ENCODE results near the gene PRUNE1. TPM values are rescaled to one million over a fixed set of nuclear protein-coding genes. Genes with fewer than 3 reads are reported as not detected.
A peak's percentile ranks its signal among the peaks of the same experiment; 100 is the strongest.

Gene PRUNE1
- total RNA-seq, 1 experiment from 2014 or later, result 30.7 TPM

GRCh38 chr1:151035167-151035566, 26.9 kb downstream of the PRUNE1 start:
- TF ChIP-seq CTCF (conservative IDR thresholded peaks at IDR 0.05) (no peak), EZH2 (IDR thresholded peaks at IDR 0.05; ENCODE audit: low read depth) (no peak)
- DNase-seq, result no peak
- no peak overlapping the region for H3K4me3 ChIP-seq
- no peak overlapping the region for H2AFZ ChIP-seq
- no peaks in the 10 kb centered on the region; the same call in 1 of the 2 replicates for H3K36me3 ChIP-seq (ENCODE audit: low read depth)
- H3K4me2 ChIP-seq, result no peak overlapping the region
- no peaks in the 10 kb centered on the region for H3K79me2 ChIP-seq (ENCODE audit: low read depth)
- peaks cover 12% of the 10 kb centered on the region for H3K4me1 ChIP-seq (replicated peaks; ENCODE audit: insufficient read depth)
- H3K27me3 ChIP-seq (ENCODE audit: insufficient read depth, low read depth), result no peaks in the 10 kb centered on the region
- no peaks in the 10 kb centered on the region for H3F3A ChIP-seq (ENCODE audit: insufficient read depth, low read depth)
- H3K9me3 ChIP-seq (ENCODE audit: insufficient read depth, low read depth), result no peaks in the 10 kb centered on the region
- no peaks in the 10 kb centered on the region for H4K20me1 ChIP-seq (ENCODE audit: insufficient read depth)
- ChIA-PET POLR2A (ENCODE audit: unreplicated experiment) (interaction anchor here (0.6 kb wide), 1 partner anchor 247 kb away, joined by 3 read pairs; no protein-coding TSS in a partner anchor), CTCF (interaction anchor here (0.5 kb wide), 1 partner anchor 311 kb away, joined by 4 read pairs; no protein-coding TSS in a partner anchor)
- BruUV-seq (replicated peaks), result no TSS peak
- no peaks in the 10 kb centered on the region for H3K9me2 ChIP-seq (ENCODE audit: insufficient read depth)
- intact Hi-C loops (cut with micrococcal nuclease; ENCODE audit: unreplicated experiment), result no loop called here
- H3K27ac ChIP-seq, result no peak overlapping the region

DNA sequence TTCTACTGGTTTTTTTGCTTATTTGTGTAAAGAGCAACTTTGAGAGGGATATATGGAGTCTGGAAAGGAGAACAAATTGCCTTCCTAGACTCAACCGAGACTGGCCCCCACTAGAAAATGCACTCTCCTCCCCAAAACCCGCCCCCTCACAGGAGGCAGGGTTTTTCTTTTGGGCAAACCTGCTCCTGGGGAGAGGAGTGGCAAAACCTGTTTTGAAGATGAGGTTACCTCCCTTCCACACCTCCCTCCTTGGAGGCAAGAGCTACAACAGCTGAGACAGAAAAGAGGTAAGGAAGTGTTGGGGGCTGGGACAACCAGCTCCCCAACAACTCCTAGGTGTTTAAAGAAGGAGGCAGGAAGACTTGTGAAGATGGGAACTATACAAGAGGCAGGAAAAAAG, 28.1 kb downstream of the PRUNE1 start, which contains the start of gene BNIPL:
TSS of gene BNIPL (plus strand) at position 231 of the 400 bp plus-strand sequence. CDS start at position 371, 140 bp downstream.
- intact Hi-C loops (cut with micrococcal nuclease; ENCODE audit: unreplicated experiment), result no loop called here
- peak; percentile 41 to 53 for DNase-seq
- no peaks in the 10 kb centered on the region for H3K27me3 ChIP-seq (ENCODE audit: insufficient read depth, low read depth)
- H3K79me2 ChIP-seq (ENCODE audit: low read depth), result no peaks in the 10 kb centered on the region
- H3K27ac ChIP-seq, result no peak within 1 kb of the TSS
- ChIA-PET CTCF (interaction anchor here (1.2 kb wide), 1 partner anchor 215 kb away, joined by 4 read pairs; no protein-coding TSS in a partner anchor), POLR2A (ENCODE audit: unreplicated experiment) (interaction anchor here (0.6 to 0.7 kb wide), 4 partner anchors 20 to 139 kb away, joined by 3 to 5 read pairs (median 4); partner anchors contain the start of gene MINDY1)
- no peaks in the 10 kb centered on the region for H3F3A ChIP-seq (ENCODE audit: insufficient read depth, low read depth)
- no peaks in the 10 kb centered on the region for H3K9me3 ChIP-seq (ENCODE audit: insufficient read depth, low read depth)
- no peaks in the 10 kb centered on the region for H3K36me3 ChIP-seq (ENCODE audit: low read depth)
- H4K20me1 ChIP-seq (ENCODE audit: insufficient read depth), result no peaks in the 10 kb centered on the region
- no peak within 1 kb of the TSS for H2AFZ ChIP-seq
- peak within 1 kb of the TSS; percentile 24 for H3K4me2 ChIP-seq
- no peak within 1 kb of the TSS for H3K4me3 ChIP-seq
- peaks cover 12% of the 10 kb centered on the region for H3K4me1 ChIP-seq (replicated peaks; ENCODE audit: insufficient read depth)
- BruUV-seq (replicated peaks), result no TSS peak
- TF ChIP-seq CTCF (conservative IDR thresholded peaks at IDR 0.05), result no peak
- no peak for TF ChIP-seq EZH2 (IDR thresholded peaks at IDR 0.05; ENCODE audit: low read depth)
- H3K9me2 ChIP-seq (ENCODE audit: insufficient read depth), result no peaks in the 10 kb centered on the region

DNA sequence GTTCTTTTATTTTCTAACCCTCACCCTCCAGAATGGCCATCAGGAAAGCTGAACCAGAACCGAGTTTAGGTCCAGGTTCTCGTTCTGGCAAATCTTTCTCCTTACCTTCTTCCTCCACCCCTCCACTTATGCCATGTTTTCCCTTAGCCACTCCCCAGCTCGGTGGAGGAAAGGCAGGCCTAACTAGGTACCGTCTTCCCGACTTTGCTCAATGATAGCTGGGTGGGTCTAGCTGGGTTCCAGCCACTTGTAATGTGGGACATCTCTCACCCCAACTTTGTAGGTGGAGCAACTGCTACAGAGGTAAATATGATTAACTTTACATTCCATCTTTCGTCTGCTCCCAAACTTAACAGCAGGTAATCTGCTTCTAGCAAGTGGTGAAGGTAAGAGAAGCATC, 28.8 kb downstream of the PRUNE1 start:
- BruUV-seq (replicated peaks), result no TSS peak
- Histone ChIP-seq H3K9me2 (ENCODE audit: insufficient read depth) (no peaks in the 10 kb centered on the region), H3K79me2 (ENCODE audit: low read depth) (no peaks in the 10 kb centered on the region), H4K20me1 (ENCODE audit: insufficient read depth) (no peaks in the 10 kb centered on the region), H3K27me3 (ENCODE audit: insufficient read depth, low read depth) (no peaks in the 10 kb centered on the region), H2AFZ (no peak overlapping the region), H3K4me1 (replicated peaks; ENCODE audit: insufficient read depth) (peaks cover 12% of the 10 kb centered on the region), H3K27ac (no peak overlapping the region), H3K9me3 (ENCODE audit: insufficient read depth, low read depth) (no peaks in the 10 kb centered on the region), H3K36me3 (ENCODE audit: low read depth) (no peaks in the 10 kb centered on the region), H3F3A (ENCODE audit: insufficient read depth, low read depth) (no peaks in the 10 kb centered on the region), H3K4me2 (0 out of 2 replicates have a peak overlapping the region, but pooled peaks have one; percentile 24), H3K4me3 (no peak overlapping the region)
- no peak for DNase-seq
- ChIA-PET POLR2A (ENCODE audit: unreplicated experiment) (interaction anchor here (0.6 to 0.7 kb wide), 2 partner anchors 19 to 30 kb away, joined by 3 to 5 read pairs; partner anchors contain the start of gene MINDY1), CTCF (interaction anchor here (1.2 kb wide), 1 partner anchor 215 kb away, joined by 4 read pairs; no protein-coding TSS in a partner anchor)
- TF ChIP-seq CTCF (conservative IDR thresholded peaks at IDR 0.05) (no peak), EZH2 (IDR thresholded peaks at IDR 0.05; ENCODE audit: low read depth) (no peak)
- intact Hi-C loops (cut with micrococcal nuclease; ENCODE audit: unreplicated experiment), result no loop called here
